Activated CD8-positive, alpha-beta T cell treated with anti-CD3 and anti-CD28 coated beads for 36 hours (primary cell): ENCODE data around the gene MOB3B. TPM values are rescaled to one million over a fixed set of nuclear protein-coding genes. Genes with fewer than 3 reads are reported as not detected.

ENCODE experiments used
- ATAC-seq: fragments of 200-7000 bp; cut with Tn5 transposase; one replicate; pipeline ENCODE4 v1.10.0; 2021; ENCODE audit warnings: mild to moderate bottlenecking, moderate library complexity
- CTCF ChIA-PET: fragments of 350-600 bp; sonication (Branson Sonifier 250); formaldehyde crosslinking; loops from one replicate; lab custom pipeline; 2021; ENCODE audit warnings: antibody characterized with exemption; lab: Charles Lee
- POLR2A ChIA-PET: fragments of 350-600 bp; sonication (Branson Sonifier 250); formaldehyde crosslinking; loops from one replicate; lab custom pipeline; 2021; ENCODE audit warnings: antibody characterized with exemption; lab: Charles Lee
- DNase-seq: peaks from one replicate; pipeline ENCODE4 v3.0.0-alpha.2; 2020
- H3K27ac Mint-ChIP-seq: one replicate; pipeline ENCODE4 v1.8.0; 2021; ENCODE audit warnings: mild to moderate bottlenecking, mixed read lengths
- H3K27me3 Mint-ChIP-seq: one replicate; pipeline ENCODE4 v1.8.0; 2021; ENCODE audit warnings: mixed read lengths
- H3K36me3 Mint-ChIP-seq: one replicate; pipeline ENCODE4 v1.8.0; 2021; ENCODE audit warnings: low read depth, mixed read lengths
- H3K4me1 Mint-ChIP-seq: one replicate; pipeline ENCODE4 v1.8.0; 2021; ENCODE audit warnings: low read depth, mixed read lengths
- H3K4me3 Mint-ChIP-seq: one replicate; pipeline ENCODE4 v1.8.0; 2021; ENCODE audit warnings: mild to moderate bottlenecking, moderate library complexity, mixed read lengths
- H3K9me3 Mint-ChIP-seq: one replicate; pipeline ENCODE4 v1.8.0; 2021; ENCODE audit warnings: mixed read lengths
- intact Hi-C: fragments of 100-400 bp; cut with micrococcal nuclease; formaldehyde crosslinking; loops from one replicate; pipeline ENCODE4 v1.10.0; 2022
- total RNA-seq, 2 experiments: library from RNA; stranded (reverse); gene quantifications; one replicate each; pipeline ENCODE4 v1.2.3, GENCODE V29; 2021
- TF ChIP-seq, protein P1 (sequence below): fragments of 200-600 bp; IDR thresholded peaks from one replicate; pipeline ENCODE4 v1.8.0; 2022; ENCODE audit warnings: antibody characterized with exemption, mild to moderate bottlenecking

MOB3B gene
- total RNA-seq, 2 experiments from 2014 or later: 0.47 to 0.67 TPM

DNA sequence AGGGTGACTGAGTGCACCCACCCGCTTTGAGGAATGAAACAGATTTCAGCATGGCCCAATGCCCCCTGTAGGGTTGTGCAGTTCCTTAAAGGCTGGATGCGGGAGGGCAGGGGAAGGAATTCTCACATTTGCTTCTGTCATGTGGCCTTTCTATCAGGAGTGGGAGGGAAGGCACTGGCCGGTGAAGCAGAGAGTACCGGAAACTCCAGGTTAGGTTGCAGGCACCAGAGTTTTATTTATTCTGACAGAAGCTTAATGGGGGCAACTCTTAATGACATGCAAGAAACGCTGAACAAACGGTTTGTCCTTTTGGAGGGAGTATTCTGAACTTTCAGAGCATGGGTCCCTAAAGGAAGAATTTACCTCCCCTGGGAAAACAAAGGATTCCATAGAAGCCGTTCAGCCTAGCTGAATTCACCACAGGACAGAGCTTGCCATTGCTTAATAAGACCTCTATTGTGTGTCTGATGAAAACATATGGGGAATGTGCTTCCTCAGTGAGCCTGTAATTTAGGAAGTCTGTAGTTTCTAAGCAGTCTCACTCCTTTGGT lies 188.6 kb downstream of the MOB3B start:
- no peak for DNase-seq

DNA sequence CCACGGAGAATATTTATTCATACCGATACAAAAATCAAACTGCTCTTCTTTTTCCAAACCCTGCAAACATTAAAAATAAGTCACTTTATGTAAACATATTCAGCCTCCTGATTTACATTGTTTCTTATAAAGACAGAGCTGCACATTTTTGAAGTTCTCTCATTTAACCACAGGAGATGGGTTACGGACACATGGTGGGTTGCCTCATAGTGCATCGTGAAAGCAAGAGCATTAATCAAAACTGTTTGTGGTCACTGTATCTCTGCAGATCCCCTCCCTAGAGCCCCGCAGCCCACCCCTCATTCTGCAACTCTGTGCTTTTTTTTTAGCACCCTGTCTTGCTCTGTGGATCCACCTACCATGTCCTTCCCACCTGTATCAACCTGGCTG lies 189.3 kb downstream of the MOB3B start:
- DNase-seq (no peak), ATAC-seq (no peak)
- Mint-ChIP-seq H3K4me3 (no peak overlapping the region), H3K36me3 (no peaks in the 10 kb centered on the region), H3K9me3 (no peaks in the 10 kb centered on the region), H3K27ac (no peak overlapping the region), H3K4me1 (no peaks in the 10 kb centered on the region), H3K27me3 (no peaks in the 10 kb centered on the region)
- intact Hi-C loops: no loop called here
- POLR2A ChIA-PET: no interaction called here
- CTCF ChIA-PET: no interaction called here
- TF ChIP-seq, protein P1, sequence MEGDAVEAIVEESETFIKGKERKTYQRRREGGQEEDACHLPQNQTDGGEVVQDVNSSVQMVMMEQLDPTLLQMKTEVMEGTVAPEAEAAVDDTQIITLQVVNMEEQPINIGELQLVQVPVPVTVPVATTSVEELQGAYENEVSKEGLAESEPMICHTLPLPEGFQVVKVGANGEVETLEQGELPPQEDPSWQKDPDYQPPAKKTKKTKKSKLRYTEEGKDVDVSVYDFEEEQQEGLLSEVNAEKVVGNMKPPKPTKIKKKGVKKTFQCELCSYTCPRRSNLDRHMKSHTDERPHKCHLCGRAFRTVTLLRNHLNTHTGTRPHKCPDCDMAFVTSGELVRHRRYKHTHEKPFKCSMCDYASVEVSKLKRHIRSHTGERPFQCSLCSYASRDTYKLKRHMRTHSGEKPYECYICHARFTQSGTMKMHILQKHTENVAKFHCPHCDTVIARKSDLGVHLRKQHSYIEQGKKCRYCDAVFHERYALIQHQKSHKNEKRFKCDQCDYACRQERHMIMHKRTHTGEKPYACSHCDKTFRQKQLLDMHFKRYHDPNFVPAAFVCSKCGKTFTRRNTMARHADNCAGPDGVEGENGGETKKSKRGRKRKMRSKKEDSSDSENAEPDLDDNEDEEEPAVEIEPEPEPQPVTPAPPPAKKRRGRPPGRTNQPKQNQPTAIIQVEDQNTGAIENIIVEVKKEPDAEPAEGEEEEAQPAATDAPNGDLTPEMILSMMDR: no peak

More for the DNA sequence above, 188.6 kb downstream of the MOB3B start:
- POLR2A ChIA-PET: no interaction called here
- no peak for ATAC-seq
- Mint-ChIP-seq H3K4me3 (no peak overlapping the region), H3K36me3 (no peaks in the 10 kb centered on the region), H3K27ac (no peak overlapping the region), H3K9me3 (no peaks in the 10 kb centered on the region), H3K27me3 (no peaks in the 10 kb centered on the region), H3K4me1 (no peaks in the 10 kb centered on the region)
- CTCF ChIA-PET: interaction anchor here (1.2 kb wide), 1 partner anchor 8 kb away, joined by 3 read pairs; no protein-coding TSS in a partner anchor
- intact Hi-C loops: no loop called here
- TF ChIP-seq, protein P1: no peak

DNA sequence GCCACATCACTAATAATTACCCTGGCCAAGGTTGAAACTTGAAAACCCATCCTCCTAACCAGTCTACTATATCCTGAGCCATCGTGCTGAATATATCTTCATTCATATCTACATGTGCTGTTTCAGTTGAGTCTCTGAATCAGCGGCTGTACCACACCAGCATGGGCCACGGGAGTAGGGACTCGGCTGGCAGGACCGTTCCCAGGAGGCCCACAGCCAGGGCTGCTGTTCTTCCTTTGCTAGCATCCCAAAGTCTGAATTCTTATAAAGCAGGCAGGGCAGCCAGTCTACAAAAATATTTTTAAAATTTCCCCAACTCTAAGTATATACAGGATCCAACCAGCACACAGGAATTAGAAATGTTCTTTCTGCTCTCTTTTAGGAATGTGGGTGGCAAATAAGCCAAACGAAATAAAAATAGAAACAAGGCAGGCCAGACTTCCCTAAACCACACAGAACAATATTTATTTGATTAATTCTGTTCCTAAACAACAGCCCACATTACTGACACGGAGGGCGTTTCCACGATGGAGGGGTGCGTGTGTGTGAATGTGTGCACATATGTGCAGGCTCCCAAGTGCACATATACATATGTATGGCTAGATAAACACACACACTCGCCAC lies 189.8 kb downstream of the MOB3B start:
- Mint-ChIP-seq H3K27me3 (no peaks in the 10 kb centered on the region), H3K9me3 (no peaks in the 10 kb centered on the region), H3K27ac (no peak overlapping the region), H3K4me3 (no peak overlapping the region), H3K4me1 (no peaks in the 10 kb centered on the region), H3K36me3 (no peaks in the 10 kb centered on the region)
- DNase-seq (no peak), ATAC-seq (no peak)
- intact Hi-C loops: no loop called here
- ChIA-PET CTCF (no interaction called here), POLR2A (no interaction called here)
- TF ChIP-seq, protein P1: no peak

DNA sequence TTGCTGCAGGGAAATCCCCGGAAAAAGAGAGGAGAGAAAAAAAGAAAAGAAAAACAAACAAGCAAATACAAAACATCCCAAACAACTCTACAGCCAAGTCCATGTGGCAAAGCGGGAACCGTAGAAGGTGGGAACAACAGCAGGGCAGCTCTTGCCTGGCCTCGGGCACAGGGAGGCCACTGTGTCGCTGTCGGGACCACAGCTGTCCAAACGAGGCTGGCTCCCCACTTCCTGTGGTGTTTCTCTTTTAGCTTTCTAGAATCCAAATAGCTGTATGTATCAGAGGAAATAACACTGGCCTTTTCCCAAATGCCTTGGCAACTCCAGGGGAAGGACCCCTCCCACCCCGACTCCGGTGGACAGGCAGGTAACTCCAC lies 191.1 kb downstream of the MOB3B start:
- Mint-ChIP-seq H3K4me3 (no peak overlapping the region), H3K27ac (no peak overlapping the region), H3K4me1 (no peaks in the 10 kb centered on the region), H3K27me3 (peaks cover 3% of the 10 kb centered on the region), H3K9me3 (no peaks in the 10 kb centered on the region), H3K36me3 (no peaks in the 10 kb centered on the region)
- CTCF ChIA-PET: no interaction called here
- intact Hi-C loops: no loop called here
- DNase-seq (no peak), ATAC-seq (no peak)
- TF ChIP-seq, protein P1: no peak
- POLR2A ChIA-PET: no interaction called here

DNA sequence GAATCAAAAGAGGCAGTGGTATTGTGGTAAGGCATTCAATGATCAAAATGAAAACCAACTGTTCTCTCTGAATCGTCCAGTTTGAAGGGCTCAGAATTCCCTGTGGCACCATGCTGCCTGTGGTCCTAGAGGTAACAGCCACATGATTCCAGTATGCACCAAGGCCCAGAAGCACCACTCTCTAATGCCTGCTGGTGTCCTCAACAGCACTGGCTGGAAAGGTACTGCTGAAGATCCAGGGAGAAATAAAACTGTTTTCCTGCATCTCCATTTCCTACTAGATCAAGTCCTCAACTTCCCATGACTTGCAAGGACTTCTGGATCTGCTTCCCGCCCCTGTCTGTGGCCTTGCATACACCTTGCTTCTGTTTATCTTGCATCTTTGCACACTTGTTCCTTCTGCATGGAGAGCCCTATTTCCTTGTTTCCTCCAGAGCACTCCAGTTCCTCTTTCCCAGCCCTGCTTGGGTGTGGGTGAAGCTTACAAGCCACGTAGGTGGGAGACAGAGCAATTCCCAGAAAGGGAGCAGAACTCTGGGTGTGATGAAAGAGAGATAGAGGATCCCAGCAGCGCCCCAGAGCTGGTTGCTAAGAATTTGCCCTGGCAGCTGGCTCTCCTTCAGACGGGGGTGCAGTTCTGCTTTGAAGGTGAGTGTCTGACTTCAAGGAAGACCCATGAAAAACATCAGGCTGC lies 191.6 kb downstream of the MOB3B start:
- intact Hi-C loops: no loop called here
- ChIA-PET POLR2A (no interaction called here), CTCF (interaction anchor here (3.3 kb wide), 1 partner anchor 192 kb away, joined by 13 read pairs; the partner anchor contains the start of gene MOB3B)
- ATAC-seq (no peak), DNase-seq (no peak)
- H3K27me3 Mint-ChIP-seq: peaks cover 3% of the 10 kb centered on the region
- TF ChIP-seq, protein P1: no peak
- H3K4me3 Mint-ChIP-seq: no peak overlapping the region
- H3K9me3 Mint-ChIP-seq: no peaks in the 10 kb centered on the region
- no peak overlapping the region for H3K27ac Mint-ChIP-seq
- no peaks in the 10 kb centered on the region for H3K4me1 Mint-ChIP-seq
- no peaks in the 10 kb centered on the region for H3K36me3 Mint-ChIP-seq
